Right lobe of liver (tissue), 4 donors: ENCODE results near the gene USP48.

Source experiments
- CTCF ChIP-seq, 4 donors: fragments of 200-600 bp in 3 of 4; fragments of 450-650 bp in 1 of 4; IDR thresholded peaks; one replicate each; pipeline versions ENCODE4 v1.5.1 to v1.8.0; 2016 to 2022; ENCODE audit warnings: antibody characterized with exemption in 4 of 4, mild to moderate bottlenecking in 2 of 4
- POLR2A ChIP-seq: fragments of 450-650 bp; IDR thresholded peaks from one replicate; pipeline ENCODE4 v1.6.1; 2017; ENCODE audit warnings: antibody characterized with exemption, mild to moderate bottlenecking
- donor health status: DM: no; HTN: no; CAD: no.
- donor health status: DM: no; HTN: no; CAD: no.
- donor health status: DM: no; HTN: yes; CAD: no.

DNA sequence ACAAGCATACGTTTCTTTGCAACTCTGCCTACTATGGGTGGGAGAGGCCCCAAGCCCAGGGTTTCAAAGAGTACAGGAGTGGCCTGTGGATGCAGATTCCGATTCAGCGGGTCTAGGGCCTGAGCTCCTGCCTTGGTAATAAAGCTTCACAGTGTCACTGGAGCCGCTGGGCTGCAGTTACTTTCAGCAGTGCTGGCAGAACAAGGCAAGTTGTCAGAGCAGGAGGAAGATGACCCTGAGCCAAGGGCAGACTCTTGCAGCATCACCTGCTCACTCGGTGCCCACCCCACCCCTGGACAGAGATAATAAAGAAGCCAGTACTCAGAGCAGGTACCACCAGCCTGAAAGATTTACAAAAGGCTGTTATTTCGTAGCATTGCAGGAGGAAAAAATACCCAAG, 105.8 kb downstream of the USP48 start:
- TF ChIP-seq CTCF (IDR thresholded peaks at IDR 0.05), result no peak
- TF ChIP-seq POLR2A, result no peak
